Pancreas (tissue), 10 donors: Measurements from ENCODE around the gene CXCL5. TPM values are rescaled to one million over a fixed set of nuclear protein-coding genes. Genes with fewer than 3 reads are reported as not detected.
A peak's percentile ranks its signal among the peaks of the same experiment; 100 is the strongest.

Experiments
- ATAC-seq, 4 donors: fragments of 200-7000 bp; cut with Tn5 transposase; one replicate each; pipeline versions ENCODE4 v1.8.0 to v1.9.1; 2020; ENCODE audit warnings: mild to moderate bottlenecking in 4 of 4, moderate library complexity in 4 of 4
- DNase-seq, 6 donors: peaks; one replicate each; pipeline ENCODE4 v3.0.0-alpha.2; 2020
- FAIRE-seq: peaks from 2 replicates; lab custom pipeline; 2012; peaks lifted over from hg19 to GRCh38; lab: Jason Lieb, UNC
- H3K27ac ChIP-seq, 4 donors: fragments of 200-600 bp; sonication (generic); 1 replicate in 3 of 4; 2 replicates in 1 of 4; pipeline versions ENCODE4 v1.5.0 to v1.8.0; 2020
- H3K27me3 ChIP-seq, 4 donors: fragments of 200-600 bp; one replicate each; pipeline ENCODE4 v1.8.0; 2021
- H3K36me3 ChIP-seq, 3 donors: fragments of 200-600 bp; sonication (generic) in 1 of 3; one replicate each; pipeline versions ENCODE4 v1.5.0 to v1.8.0; 2020 to 2021
- H3K4me1 ChIP-seq, 3 donors: fragments of 200-600 bp; one replicate each; pipeline ENCODE4 v1.8.0; 2021
- H3K4me3 ChIP-seq, 4 donors: fragments of 200-600 bp; sonication (generic) in 2 of 4; one replicate each; pipeline versions ENCODE4 v1.5.0 to v1.8.0; 2020 to 2021
- H3K9me3 ChIP-seq, 4 donors: fragments of 200-600 bp; one replicate each; pipeline ENCODE4 v1.8.0; 2021
- CTCF ChIP-seq, 4 donors: fragments of 200-600 bp; sonication (generic) in 3 of 4; IDR thresholded peaks; one replicate each; pipeline versions ENCODE4 v1.5.0 to v1.8.0; 2021; ENCODE audit warnings: antibody characterized with exemption in 4 of 4
- WGBS, 2 donors: extraction: QIAGEN DNeasy Blood & Tissue Kit; methylation state at CpG; one replicate each; pipeline ENCODE4 v1.1.7; 2013; 5-methylcytosine and 5-hydroxymethylcytosine counted together
- intact Hi-C, 3 donors: fragments of 100-400 bp; cut with DNase I; formaldehyde crosslinking; loops; one replicate each; pipeline versions ENCODE4 v1.11.1 to v1.14.2; 2022
- polyA plus RNA-seq, 2 donors: library from polyadenylated mRNA; stranded (reverse); fragments of 200-250 nt; gene quantifications; one replicate each; pipeline ENCODE4 v1.2.3, GENCODE V29; 2013
- total RNA-seq, 6 donors: library from RNA; stranded (reverse); fragmentation: NEBNext Ultra II Directional in 4 of 6; extraction: Animal tissue kit (Norgen Biotek cat#: 25700) in 4 of 6; gene quantifications; one replicate each; pipeline versions ENCODE4 v1.2.1 to v1.2.4, GENCODE V29; 2021 to 2023
- donor health status: healthy with polysubstance abuse.
- donor health status: DM: no; HTN: no; CAD: no; lungs with moderate emphysema.
- donor health status: DM: no; HTN: no; CAD: no.
- donor health status: control.
- donor health status: control.
- donor health status: Bipolar disorder and iron deficiency.
- donor health status: DM: yes; HTN: yes; CAD: no.
- donor health status: DM: no; HTN: no; CAD: no.
- donor health status: DM: no; HTN: no; CAD: no.
- donor health status: DM: yes; HTN: yes; CAD: no.

CXCL5 gene
- total and polyA plus RNA-seq, 8 donors: 0.09 to 9.4 (median 0.29) TPM

- Histone ChIP-seq H3K36me3 (no peaks in the 10 kb centered on the region), H3K27me3 (no peaks in the 10 kb centered on the region), H3K4me1 (no peaks in the 10 kb centered on the region), H3K27ac (peak within 1 kb of the TSS in 3 of 4 donors; percentile 1 to 79 (median 57)), H3K4me3 (peak within 1 kb of the TSS; percentile 57 to 70 (median 64)), H3K9me3 (no peaks in the 10 kb centered on the region)
- 0% methylated on average over 46 to 60 of the region's 64 CpGs for WGBS, 2 donors
- FAIRE-seq (no peak), DNase-seq (peak; percentile 73 to 91 (median 84)), ATAC-seq (peak; percentile 91 to 96 (median 94))
- intact Hi-C loops: no loop called here
- peak in 3 of 4 donors; percentile 13 to 31 (median 19) for TF ChIP-seq CTCF (IDR thresholded peaks at IDR 0.05)
These were observed 40.2 kb upstream of the CXCL5 start, which contains the start of gene CXCL3 for GRCh38 chr4:74038425-74039314. TSS of gene CXCL3 (minus strand) at chr4:74038689. CDS start at chr4:74038611, 78 bp downstream.

GRCh38 chr4:74038086-74038424 is 39.6 kb upstream of the CXCL5 start:
- intact Hi-C loops: no loop called here
- H3K4me3 ChIP-seq: peak overlapping the region; percentile 57 to 70 (median 64)
- FAIRE-seq (no peak), DNase-seq (peak in 3 of 6 donors; percentile 26 to 62 (median 46)), ATAC-seq (peak in 2 of 4 donors; percentile 1 to 22)
- H3K36me3 ChIP-seq: no peaks in the 10 kb centered on the region
- H3K27ac ChIP-seq: peak overlapping the region in 2 of 4 donors; percentile 57 to 79
- no peaks in the 10 kb centered on the region for H3K9me3 ChIP-seq
- WGBS, 2 donors: 4 to 5% methylated on average over 17 of the region's 17 CpGs
- H3K4me1 ChIP-seq: no peaks in the 10 kb centered on the region
- TF ChIP-seq CTCF (IDR thresholded peaks at IDR 0.05): no peak
- no peaks in the 10 kb centered on the region for H3K27me3 ChIP-seq

- no peaks in the 10 kb centered on the region for H3K36me3 ChIP-seq
- TF ChIP-seq CTCF (IDR thresholded peaks at IDR 0.05): no peak
- no peaks in the 10 kb centered on the region for H3K9me3 ChIP-seq
- intact Hi-C loops: no loop called here
- FAIRE-seq: no peak
- 55 to 57% methylated on average over 4 of the region's 4 CpGs for WGBS, 2 donors
- peak overlapping the region in 2 of 4 donors; percentile 70 for H3K4me3 ChIP-seq
- DNase-seq: no peak
- ATAC-seq: no peak
- H3K27ac ChIP-seq: no peak overlapping the region
- H3K27me3 ChIP-seq: no peaks in the 10 kb centered on the region
- no peaks in the 10 kb centered on the region for H3K4me1 ChIP-seq
These were observed 38.8 kb upstream of the CXCL5 start for GRCh38 chr4:74037076-74037955.

GRCh38 chr4:74033739-74034138 is 35.3 kb upstream of the CXCL5 start:
- Histone ChIP-seq H3K4me1 (no peaks in the 10 kb centered on the region), H3K4me3 (no peak overlapping the region), H3K27ac (no peak overlapping the region), H3K36me3 (no peaks in the 10 kb centered on the region), H3K9me3 (no peaks in the 10 kb centered on the region), H3K27me3 (no peaks in the 10 kb centered on the region)
- intact Hi-C loops: no loop called here
- no peak for ATAC-seq
- FAIRE-seq: peak; percentile 51
- TF ChIP-seq CTCF (IDR thresholded peaks at IDR 0.05): no peak
- DNase-seq: no peak
